HG03565 (cell line): ENCODE data around the gene LRMDA.
A peak's percentile ranks its signal among the peaks of the same experiment; 100 is the strongest.

Experiments used
- ATAC-seq: cut with Tn5 transposase; IDR thresholded peaks from one replicate; pipeline ENCODE4 v1.9.1; 2021; ENCODE audit warnings: mild to moderate bottlenecking, moderate library complexity; ENCODE audit not compliant: unreplicated experiment

Gene LRMDA

DNA sequence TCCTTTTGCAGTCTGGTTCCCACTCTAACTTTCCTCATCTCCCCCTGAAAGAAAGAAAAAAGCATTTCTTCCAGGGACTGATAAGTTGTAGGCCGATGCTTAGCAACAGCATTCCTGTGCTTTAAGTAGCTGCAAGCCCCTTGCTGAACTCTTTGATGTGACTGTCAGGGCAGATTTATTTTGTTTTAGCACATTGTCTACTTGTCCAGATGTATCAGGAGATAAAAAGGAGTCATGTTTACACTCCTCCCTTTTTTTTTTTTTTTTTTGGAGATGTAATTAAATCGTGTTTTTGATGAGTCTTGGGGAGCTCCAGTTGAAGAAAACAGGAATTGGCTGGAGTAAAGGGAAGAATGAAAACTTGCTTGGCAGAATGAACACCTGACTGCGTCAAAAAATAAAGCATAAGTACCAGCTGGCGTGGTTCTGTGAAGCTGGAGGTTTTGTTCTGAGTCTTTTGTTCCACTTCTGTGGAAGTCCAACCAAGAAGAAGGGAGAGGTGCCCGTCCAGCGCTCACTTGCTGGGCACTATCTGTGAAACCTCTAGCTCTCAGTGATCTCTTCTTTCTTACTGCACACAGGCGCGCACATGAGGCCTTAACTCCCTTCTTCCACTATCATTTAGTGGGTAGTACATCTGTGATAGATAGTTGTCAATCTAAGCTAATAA, 871.7 kb downstream of the LRMDA start:
- no peak for ATAC-seq

DNA sequence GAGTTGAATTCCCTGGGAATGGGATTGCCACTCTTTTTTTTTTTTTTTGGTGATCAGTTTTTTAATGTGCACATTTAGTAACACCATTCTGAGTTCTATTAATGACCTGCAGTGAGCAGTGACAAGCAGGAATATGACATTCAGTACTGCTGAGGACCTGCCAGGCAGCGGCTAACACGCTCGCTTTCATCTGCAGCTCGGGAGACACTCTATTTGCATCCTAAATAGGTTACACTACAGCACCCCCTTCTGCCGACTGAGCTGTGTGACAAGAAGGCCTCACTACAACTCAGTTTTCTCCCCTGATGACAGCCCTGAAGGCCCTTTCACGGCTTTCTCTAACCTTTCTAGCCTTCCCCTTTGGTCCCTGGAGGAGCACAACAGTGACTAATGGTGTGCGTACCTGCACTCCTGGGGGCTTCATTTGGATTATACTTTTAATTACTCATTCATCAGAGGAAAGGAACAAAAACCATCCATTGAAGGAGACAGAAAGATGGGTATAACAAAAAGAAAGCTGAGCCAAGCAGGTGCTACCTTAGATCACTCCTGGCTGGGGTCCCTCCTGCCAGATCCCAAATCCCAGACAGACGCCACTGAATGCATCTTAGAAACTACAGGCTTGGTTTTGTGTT, 872.4 kb downstream of the LRMDA start:
- ATAC-seq, result peak; percentile 41

DNA sequence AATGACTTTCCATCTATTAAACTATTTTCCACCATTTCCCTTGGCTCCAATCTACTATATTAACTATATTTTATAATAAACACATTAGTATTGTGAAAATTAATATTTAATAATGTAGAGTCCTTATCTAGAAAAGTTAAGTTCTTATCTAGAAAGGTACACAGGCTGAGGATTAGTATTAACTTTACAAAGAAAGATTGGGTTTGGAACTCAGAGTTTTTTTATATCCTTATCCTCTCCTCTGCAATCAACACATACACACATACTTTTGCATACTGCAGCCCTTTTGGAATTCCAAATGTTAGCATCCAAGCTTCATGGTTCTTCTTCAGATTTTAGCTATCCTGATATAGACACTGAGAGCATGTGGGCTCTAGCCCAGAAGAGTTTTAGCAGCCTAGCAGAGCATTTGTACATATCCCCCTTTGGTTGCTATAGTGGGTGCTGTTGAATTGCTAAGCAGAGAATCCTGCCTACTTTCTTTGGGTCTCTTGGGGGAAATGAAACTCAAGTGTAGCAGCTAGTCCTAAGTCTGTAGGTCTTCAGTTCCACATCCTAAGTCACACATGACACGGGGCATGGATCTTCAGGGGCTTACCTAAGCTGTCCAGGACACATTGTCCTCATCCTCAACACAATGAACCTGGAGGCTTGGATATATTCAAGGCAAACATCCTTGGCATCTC, 874.6 kb downstream of the LRMDA start:
- ATAC-seq, result no peak

DNA sequence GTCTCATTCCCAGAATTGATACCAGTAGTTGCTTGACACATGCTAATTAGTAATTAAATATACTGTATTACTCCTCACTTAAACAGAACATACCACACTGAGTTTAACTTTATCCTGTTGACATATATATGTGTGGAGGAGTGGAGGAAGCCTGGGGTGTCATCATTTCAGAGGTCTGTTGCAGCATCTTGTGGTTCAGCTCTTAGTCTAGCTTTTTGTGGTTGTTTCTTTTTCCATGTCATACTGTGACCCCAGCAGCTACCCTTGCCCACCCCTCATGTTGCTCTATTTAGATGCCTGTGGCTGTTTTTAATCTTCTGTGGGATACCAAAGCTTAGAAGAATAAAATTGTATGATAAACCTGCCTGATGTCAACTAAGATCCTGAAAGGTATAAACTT, 875.4 kb downstream of the LRMDA start:
- ATAC-seq, result no peak

DNA sequence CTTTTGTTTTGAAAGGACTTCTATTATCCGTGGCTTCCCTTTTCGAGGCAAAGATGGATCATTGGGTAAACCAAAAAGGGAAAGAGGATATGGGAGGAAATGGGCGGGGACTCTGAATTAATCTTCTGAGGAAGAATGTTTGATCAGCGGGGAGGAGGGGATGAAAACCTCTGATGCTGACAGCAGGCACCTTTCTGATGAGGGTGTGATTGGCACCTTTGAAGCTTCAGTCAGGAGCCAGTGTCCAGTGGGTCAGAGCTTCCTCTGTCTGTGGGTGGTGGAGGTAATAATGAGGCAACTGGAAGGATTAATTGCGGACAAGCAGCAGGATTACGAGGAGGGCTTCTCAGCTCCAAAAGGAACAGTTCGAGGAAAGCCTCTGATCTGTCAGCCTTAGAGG, 877.6 kb downstream of the LRMDA start:
- no peak for ATAC-seq

DNA sequence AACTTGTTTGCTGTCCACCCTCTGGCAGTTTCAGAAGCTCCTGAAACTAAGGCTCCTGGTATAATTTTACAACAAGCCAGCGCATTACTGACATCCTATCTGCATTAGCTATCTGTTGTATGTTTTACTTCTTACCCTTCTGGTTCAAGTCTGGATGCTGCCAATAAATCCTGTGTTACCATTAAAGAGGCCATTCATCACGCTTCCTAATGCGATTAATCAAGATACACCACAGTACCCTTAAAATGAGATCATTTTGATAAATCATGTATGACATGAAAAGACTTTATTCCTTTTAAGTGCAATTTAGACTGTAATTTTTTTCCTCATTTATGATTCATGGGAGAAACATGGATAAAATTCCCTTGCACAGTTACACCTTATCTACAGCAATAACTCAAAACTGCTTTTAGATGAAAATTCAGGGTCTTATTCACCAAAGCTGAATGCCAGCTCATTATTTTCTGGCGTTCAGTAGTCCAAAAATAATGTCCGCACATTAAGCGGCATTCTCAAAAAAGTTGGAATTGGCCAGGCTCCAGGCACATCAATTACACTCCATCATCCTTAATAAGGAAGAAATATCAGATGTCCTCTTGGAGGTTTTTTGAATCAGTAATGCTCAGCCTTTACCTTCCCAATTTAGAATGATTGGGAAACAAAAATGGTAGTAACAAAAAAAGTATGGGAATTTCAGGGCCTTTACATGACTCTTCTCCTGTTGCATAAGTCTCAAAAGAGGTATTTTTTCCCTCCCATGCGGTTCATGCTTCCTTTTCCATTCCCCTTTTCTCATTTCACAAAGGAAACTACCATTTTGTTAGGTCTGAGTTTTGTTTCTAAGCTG, 878.5 kb downstream of the LRMDA start:
- ATAC-seq, result no peak

DNA sequence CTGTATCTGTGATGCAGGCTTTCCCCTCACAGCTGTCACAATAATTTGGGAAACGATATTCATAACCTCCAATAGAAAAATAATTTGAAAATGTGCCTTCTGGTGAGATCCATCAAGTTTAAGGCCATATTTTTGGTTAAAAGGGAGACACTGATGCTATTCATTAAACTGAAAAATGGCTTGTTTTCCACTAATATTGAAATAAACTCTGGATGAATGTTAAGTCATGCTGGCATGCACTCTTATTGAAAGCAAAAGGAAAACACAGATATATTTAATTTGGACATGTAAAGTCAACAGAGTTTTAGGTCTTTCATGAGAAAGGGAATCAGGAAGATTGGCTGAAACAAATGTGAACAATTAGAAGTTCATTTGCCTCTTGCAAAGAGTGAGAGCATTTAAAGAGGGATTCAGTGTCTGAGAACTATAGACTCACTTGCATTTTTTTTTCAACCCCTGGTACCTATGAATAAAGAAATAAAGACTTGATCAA, 879.2 kb downstream of the LRMDA start:
- no peak for ATAC-seq

DNA sequence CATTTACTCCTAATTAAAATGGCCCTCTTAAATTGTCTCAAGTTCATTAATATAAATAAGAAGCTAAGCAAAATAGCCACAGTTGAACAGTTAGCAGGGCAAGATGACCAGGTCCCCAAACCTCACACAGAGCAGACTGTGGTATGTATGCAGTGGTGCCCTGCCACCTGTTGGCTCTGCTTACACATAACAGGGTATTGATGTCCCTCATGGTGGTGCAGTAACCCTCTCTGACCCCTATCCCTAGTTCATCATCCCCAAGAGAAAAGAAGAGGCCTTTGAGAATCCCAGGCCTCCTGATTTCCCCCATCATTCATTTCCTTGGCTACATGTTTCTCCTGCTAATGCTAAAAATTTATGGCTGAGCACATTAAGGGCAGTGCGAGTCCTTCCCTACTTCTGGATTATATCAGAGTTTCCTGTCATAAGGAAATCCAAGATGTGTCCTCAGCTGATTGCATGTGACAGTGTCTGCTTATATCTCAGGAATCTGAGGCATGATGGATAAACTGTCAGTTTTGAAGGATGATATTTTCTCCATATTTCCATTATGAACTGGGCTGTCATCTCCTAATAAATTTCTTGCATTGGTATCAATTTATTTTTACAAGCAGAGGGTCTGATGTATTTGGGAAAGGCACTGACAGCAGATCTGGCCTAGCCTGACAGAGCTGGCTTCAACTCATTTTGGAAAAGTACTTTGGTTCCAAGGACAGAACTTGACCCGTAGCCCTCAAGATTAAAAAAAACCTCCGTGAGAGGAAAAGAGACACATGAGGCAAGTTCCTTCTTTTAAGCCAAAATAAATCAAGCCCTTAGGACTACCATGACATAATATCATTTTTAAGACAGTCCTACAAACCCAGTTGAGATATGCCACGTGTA, 880.6 kb downstream of the LRMDA start:
- ATAC-seq, result peak; percentile 81

DNA sequence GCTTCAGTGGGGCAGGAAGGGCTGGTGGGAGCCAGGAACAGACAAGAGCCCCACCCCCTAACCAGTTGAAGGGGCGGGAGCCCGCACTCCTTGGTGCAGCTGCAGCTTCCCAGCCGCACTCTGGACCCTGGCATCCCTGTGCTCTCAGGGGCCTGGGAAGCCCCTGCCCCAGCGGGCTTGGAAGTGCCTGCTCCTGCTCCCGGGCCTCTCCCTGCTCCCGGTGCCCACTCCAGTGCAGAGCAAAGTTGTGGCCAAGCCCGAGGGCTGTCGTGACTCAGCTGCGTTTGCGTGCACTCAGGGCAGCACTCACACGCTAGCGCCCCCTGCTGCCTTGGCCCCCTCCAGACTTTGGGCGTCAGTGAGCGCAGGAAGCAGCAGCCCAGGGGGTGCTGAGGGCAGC, 883.8 kb downstream of the LRMDA start:
- ATAC-seq, result no peak

DNA sequence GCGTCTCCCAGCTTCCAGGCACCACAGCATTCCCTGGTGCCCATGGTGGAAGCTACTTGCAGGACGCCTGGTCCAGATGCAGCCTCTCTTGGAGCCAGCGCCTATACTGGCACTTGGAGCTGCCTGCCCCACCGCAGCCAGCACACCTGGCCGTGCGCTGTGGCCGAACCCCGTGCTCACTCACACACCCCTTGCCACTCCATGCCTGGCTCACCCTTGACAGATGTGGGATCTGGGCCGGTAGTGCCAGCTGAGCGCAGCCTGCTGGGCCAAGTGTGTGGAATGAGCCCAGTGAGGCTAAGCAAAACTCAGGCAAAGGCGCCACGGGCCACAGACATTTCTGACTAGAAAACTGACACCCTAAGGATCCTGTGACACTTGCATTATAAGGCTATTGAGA, 884.8 kb downstream of the LRMDA start:
- ATAC-seq, result no peak

DNA sequence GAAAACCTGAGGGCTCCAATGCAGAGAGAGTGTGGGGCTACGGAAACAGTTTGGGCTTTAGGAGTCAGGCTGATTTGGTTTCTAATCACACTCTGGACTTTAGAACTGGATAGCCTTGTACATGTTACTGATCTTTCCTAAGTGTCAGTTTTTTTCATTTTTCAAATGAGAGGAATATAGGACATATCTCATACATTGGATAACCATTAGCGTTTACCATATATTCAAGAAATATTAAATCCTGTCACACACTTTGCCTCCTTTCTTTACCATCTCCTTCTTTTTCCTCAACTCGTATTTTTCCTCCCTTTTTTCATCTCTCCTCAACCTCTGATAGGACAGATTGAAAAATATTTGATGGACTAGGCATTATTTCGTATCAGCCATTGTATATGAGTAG, 885.7 kb downstream of the LRMDA start:
- ATAC-seq, result no peak

DNA sequence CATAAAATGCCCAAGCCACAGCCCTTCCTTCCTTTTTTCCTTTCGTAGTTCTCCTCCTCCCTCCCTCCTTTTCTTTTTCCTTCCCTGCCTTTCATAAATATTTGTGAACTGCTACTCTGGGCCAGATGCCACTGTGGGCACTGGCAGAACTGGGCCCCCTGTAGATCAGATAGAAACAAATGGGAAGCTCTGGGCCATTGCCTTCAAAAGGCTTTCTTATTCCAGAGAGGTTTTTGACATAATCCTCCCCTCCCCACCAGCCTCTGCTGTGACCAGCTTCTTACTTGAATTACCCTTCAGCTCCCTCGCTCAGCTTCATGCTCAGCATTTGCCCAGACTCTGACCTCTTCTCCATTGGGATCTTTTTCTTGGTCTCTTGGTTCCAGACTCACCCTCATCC, 886.8 kb downstream of the LRMDA start:
- no peak for ATAC-seq

DNA sequence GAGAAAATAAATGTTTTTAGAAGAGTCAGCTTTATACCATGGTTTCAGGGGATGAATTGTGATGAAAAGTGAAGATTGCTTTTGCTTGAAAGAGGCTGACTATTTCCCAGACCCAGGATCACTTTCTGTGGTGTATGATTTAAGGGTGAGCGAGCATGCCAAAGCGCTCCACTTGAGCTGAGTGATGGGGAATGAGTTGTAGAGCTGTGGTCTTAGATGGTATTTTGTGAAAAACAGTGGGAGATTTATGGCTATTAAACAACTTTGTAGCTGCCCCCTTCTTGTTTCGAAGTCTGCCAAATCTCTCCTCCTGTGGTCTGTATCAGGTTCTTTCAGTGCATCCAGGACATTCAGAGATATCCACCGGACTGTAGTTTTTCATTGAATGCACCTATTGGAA, 888.2 kb downstream of the LRMDA start:
- ATAC-seq, result no peak

DNA sequence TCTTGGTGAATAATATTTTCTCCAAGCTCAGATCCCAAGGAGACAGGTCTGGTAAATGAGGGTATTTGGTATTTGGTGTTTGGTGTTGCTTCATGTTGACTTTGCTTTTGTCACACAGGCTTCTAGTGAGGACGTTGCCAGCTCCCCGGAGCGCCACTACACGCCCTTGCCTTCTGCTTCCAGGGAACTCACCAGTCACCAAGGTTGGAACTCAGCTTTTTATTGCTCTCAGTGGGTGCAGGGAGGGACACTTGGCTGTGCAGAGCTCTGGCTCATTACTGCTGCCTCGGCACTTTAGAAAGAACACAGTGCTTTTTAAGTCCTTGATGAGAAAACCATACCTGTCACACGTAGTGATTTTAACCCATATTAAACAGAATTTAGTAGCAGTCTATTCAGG, 892.9 kb downstream of the LRMDA start:
- ATAC-seq, result no peak

DNA sequence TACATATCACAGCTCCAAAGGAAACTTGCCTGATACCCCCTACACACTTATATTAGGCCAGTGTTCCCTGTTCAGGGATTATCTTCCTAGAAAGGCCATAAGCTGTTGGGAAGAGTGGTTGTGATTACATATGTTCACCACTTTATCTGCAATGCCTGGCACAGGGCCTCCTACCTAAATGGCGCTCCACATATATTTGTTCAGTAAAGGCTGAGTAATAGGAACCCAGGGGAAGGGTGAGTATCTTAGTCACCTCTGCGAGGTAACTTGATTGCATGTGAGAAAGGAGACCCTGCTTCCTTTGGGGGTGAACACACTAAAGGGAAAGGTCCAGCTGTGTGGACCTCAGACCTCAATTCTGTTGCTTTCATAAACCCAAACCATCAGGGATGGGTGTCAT, 896.0 kb downstream of the LRMDA start:
- ATAC-seq, result no peak

DNA sequence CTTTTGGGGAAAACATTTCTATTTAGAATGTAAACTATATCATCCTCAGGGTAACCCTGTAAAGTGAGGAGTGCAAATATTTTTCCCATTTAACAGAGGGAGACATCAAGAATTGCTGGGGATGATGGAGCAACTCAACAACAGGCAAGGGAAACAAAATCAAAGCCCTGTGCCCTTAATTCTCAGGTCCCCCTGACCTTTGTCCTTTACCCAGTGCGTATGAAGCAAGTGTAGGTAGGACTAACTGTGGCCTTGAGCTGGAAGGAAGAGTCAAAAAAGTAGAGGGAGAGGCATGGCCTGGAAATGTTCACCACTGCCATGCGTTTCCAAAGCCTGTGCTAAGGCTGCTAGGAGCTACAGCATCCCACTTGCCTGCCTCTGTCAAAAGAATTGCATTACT, 896.9 kb downstream of the LRMDA start:
- no peak for ATAC-seq

DNA sequence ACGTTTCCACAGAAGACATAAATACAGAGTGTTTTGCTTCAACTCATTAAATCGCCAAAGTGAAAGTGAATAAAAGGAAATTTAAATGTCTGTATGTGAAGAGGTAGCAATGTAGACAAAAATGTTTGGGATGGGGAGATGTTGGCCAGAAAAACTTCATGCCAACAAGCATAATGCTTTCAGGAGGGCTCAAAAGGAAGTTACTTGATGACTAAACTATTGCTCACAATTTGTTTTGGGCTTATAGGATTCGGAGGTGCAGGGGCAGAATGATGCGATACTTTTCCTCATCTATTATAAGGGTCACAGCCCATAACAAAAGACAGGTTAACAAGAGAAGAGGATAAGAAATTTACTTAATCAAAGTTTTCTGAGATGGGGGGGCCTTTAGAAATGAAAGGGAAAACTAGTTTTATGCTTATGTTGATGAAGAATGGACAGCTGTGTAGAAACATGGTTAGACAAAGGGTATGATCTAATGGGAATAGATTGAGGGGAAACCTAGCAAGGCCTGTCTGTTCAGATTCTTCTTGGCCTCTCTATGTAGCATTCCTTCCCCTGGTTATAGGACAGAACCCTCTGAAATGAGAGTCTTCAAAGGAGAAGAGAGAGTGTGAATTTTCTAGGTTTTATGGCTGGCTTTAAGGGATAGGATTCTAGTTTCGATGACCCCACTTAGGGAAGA, 898.6 kb downstream of the LRMDA start:
- ATAC-seq, result no peak

DNA sequence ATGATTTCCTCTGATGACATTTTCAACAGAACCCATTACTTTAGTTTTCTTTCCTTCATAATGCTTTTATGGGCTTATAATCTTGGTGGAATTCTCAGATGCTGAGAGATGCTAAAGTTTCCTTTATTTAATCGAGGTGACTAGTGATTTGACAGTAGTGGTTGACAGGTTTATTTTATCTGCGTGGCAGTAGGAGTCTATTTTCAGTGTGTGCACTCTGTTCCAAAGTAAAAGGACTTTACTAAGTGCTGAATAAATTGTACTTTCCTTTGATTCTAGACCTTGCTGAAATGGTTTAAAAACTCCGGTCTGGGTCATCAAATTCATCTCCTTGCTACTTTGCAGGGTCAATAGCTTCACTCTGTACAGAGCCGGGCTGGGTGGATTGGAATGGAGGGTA, 900.3 kb downstream of the LRMDA start:
- no peak for ATAC-seq

DNA sequence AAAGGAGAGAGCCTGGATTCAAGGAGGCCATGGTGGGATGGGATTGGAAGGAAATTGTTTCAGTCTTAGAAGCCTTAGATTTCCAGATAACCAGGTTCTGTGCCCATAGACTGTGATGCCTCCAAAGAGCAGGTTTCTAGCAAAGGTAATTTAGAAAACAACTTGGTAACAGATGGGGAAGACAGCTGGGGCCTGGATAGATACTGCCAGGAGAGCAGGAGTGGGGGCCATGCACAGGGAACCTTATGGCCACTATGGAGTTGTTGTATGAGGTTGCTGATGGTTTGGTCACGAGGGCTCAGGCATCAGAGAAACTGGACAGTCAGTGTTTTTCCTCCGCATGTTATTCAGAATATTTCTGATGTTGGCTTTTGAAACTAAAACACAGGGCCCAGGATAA, 901.9 kb downstream of the LRMDA start:
- no peak for ATAC-seq

DNA sequence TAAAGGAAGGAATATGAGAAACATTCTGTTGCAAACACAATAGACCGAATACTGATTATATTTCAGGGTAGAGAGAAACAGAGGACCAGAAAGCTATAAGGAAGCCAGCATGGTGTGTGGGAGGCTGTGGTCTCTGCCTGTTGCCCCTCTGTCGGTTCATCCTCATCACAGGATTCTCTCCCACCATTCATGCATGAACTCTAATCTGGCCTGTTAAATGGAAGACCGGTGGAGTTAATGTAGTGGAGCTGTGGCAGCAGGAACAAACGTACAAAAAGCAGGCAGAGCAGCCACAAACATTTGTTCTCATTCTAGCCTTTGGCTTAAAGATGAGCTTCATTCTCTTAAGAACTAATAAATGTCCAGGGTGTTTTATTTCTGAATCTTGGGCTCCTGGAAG, 902.4 kb downstream of the LRMDA start:
- no peak for ATAC-seq
